NCI-H1436 treated with DMSO at 0.1 percent for 48 hours (cell line): ENCODE data around the gene PJA2.

Source experiments
- DNase-seq: peaks from one replicate; lab custom pipeline; 2025; lab: John Stamatoyannopoulos, UW

PJA2 gene

GRCh38 chr5:109408991-109409843, 557 bp downstream of the PJA2 start:
- no peak for DNase-seq

- no peak for DNase-seq
Observed at GRCh38 chr5:109407913-109408312, 1.9 kb downstream of the PJA2 start.

- no peak for DNase-seq
Observed at GRCh38 chr5:109406719-109407118, 3.1 kb downstream of the PJA2 start.

GRCh38 chr5:109404428-109404960, 5.3 kb downstream of the PJA2 start:
- DNase-seq: no peak

DNA sequence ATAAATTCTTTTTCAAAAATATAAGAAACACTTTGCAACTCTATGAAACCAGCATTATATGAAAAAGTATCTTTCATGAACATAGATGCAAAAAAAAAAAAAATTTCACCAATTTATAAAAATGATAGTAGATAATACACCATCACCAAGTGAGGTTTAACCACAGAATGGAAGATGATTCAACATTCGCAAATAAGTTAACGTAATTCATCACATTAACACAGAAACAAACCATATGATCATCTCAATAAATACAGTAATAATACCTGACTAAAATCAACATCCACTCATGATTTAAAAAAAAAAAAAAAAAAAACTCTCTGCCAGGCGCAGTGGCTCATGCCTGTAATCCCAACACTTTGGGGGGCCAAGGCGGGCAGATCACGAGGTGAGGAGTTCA, 6.3 kb downstream of the PJA2 start:
- DNase-seq: no peak

DNA sequence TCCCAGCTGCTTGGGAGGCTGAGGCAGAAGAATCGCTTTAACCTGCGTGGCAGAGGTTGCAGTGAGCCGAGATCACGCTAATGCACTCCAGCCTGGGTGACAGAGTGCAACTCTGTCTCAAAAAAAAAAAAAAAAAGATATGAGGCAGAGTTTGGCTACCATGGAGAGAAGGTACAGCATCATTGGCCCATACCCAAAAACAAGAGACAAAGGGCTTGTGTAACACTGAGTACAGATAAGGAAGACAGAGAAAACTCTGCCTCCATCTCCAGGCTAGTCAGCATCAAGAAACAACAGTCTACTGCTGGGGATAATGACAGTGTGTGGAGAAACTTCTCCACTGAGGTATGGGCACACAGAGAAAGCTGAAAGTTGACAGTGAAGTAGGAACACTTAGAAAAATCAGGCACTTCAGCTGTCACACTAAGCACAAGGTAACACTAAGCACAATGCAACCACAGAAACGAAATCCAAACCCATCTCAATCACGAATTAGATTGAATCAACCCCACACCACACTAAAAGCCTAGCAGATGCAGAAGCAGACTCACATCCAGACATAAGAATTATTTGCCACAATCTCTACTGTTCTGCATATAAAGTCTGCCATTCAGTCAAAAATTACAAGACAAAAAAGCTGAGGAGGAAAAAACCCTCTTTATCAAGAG, 10.5 kb downstream of the PJA2 start:
- DNase-seq: no peak

DNA sequence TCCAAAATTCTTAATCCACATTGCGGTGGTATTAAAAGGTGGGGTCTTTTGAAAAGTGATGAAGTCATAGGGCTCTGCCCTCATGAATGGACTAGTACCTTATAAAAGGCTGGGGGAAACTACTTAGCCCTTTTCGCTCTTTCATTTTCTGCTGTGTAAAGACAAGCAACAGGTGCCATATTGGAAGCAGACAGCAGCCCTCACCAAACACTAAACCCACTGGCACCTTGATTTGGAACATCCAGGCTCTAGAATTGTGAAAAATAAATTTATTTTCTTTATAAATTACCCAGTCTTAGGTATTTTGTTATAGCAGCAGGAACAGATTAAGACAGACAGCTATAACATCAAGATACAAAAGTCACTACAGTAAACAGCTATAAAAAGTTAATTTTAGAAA, 12.8 kb downstream of the PJA2 start:
- DNase-seq: no peak

DNA sequence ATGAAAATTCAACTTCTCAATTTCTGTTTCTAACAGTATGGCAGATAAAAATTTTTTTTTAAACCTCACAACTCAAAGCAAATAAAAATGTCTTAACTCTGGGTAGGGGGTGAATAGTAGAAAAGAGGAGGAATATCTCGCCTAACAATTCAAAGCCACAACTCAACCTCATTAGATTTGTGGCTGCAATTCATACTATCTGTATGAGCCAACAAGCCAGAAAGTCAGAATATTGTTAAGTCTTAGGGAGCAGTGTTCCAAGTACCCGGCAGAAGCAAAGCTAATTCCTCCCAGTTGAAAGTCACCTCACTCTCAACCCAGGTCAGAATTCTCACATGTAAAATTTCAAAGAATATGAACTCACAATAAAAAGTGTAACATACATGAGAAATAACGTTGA, 15.0 kb downstream of the PJA2 start:
- DNase-seq: no peak

GRCh38 chr5:109390188-109390587, 19.6 kb downstream of the PJA2 start:
- no peak for DNase-seq

- DNase-seq: no peak
Observed at GRCh38 chr5:109388407-109388806, 21.4 kb downstream of the PJA2 start.

- DNase-seq: no peak
Observed at GRCh38 chr5:109387408-109387974, 22.3 kb downstream of the PJA2 start.

GRCh38 chr5:109378095-109378494, 31.7 kb downstream of the PJA2 start:
- DNase-seq: no peak

DNA sequence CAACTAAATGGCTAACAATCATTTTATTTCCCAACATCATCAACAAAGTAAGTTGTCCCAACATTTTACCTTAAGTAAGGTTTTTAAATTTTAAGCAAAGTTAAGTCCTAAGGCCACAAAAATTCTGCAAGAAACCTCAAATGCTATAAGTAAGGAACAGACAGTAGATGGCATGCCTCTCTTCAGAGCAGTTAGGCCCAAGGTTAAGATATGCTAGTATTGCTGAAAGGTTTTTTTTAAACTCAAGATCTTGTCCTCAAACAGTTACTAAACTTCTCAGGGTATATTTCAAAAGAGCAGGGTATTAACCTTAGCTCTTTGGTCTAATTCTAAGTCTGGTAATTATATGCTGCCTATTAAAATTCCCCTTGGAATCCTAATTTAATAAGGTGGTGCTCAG, 35.1 kb downstream of the PJA2 start:
- DNase-seq: no peak

GRCh38 chr5:109373932-109374331, 35.8 kb downstream of the PJA2 start:
- no peak for DNase-seq

DNA sequence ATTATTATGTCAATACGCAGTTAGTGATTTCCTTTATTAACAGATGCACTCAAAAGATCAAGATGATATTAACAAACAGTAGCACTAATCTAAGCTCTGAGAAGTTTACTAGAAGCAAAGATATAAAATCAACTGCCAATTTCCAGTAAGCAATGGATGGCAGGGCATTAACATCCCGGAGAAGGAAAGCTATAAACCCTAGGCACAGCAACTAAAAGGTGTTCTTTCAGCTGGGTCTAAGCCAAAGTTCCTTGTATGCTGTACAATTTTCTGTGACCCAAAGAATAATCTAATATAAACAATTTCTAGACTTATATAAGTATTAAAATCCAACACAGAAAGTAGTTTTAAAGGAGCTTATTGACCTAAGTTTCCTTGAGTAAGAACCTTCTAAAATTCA, 39.4 kb downstream of the PJA2 start:
- DNase-seq: no peak

DNA sequence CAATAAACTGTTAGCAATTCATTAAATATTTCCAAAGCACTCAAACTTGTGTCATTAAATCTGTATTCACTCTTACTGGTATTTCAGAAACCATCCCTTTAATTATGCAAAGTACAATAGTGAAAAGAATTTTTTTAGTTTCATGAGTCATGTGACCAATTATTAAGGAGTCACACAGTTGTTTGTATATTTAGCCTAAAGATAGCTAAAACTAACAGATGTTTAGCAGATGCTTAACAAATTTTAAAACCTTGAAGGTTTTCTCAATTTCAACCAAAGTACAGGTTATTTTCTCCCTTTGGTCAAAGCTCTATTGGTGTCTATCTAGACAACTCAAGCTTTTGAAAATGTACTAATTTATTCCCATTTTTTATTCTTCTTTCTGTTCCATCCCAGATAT, 44.1 kb downstream of the PJA2 start:
- no peak for DNase-seq

DNA sequence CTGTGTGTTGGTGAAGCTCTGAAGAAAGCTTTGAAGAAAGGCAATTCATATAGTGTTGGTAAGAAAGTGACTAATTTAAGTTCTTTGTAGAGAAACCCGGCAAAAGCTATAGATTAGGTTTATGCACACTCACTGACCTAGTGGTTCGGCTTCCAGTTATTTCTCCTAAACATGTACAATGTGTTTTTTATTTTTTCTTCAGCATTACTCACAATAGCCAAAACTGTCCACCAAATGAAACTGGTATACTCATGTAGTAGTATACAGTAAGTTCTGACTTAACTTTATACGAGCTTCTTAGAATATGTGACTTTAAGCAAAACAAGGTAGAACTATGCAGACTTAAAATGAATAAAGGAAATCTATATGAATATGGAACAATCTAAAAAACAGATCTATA, 44.8 kb downstream of the PJA2 start:
- no peak for DNase-seq

- DNase-seq: no peak
Observed at GRCh38 chr5:109359642-109360041, 50.1 kb downstream of the PJA2 start.

GRCh38 chr5:109357807-109358206, 52.0 kb downstream of the PJA2 start:
- DNase-seq: no peak

DNA sequence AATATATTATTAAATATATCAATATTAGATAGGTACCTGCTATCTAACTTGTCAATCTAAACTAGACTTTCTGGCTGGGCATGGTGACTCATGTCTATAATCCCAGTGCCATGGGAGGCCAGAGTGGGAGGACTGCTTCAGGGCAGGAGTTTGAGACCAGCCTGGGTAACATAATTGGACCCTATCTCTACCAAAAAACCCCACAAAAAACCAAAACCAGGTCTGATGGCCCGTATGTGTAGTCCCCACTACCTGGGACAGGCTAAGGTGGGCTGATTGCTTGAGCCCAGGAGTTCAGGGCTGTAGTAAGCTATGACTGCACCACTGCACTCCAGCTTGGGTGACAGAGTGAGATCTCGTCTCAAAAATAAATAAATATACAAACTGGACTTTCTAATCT, 55.0 kb downstream of the PJA2 start:
- DNase-seq: no peak

GRCh38 chr5:109351988-109352864, 57.5 kb downstream of the PJA2 start:
- DNase-seq: no peak
